ENCODE measurements around the gene LACTBL1. TPM values are rescaled to one million over a fixed set of nuclear protein-coding genes. Genes with fewer than 3 reads are reported as not detected.
"Not testable (repeated sequence)": the region's sequence is repeated elsewhere in the genome, so short reads cannot be mapped to it uniquely, and the experiment has no call there.

The LACTBL1 gene
- total RNA-seq, 2 donors from 2014 or later, result not detected

- no peak for TF ChIP-seq CTCF (IDR thresholded peaks at IDR 0.05)
These were observed 34.4 kb upstream of the LACTBL1 start for GRCh38 chr1:23007106-23007505.

GRCh38 chr1:23004769-23005168 lies 32.1 kb upstream of the LACTBL1 start:
- not testable (repeated sequence) for H3K36me3 ChIP-seq; H3K4me1 ChIP-seq (ENCODE audit: control insufficient read depth in 1 of 2, low read depth in 2 of 2); H3K27me3 ChIP-seq (replicated peaks; ENCODE audit: insufficient read depth); ATAC-seq (ENCODE audit: insufficient number of reproducible peaks, low FRiP score, low read depth); H3K27ac ChIP-seq; H3K4me3 ChIP-seq; H3K9me3 ChIP-seq; DNase-seq (ENCODE audit: low spot score)

More at GRCh38 chr1:23007106-23007505, 34.4 kb upstream of the LACTBL1 start:
- Histone ChIP-seq H3K4me1 (ENCODE audit: control insufficient read depth in 1 of 2, low read depth in 2 of 2) (no peaks in the 10 kb centered on the region), H3K27ac (no peak overlapping the region), H3K4me3 (no peak overlapping the region), H3K27me3 (replicated peaks; ENCODE audit: insufficient read depth) (no peaks in the 10 kb centered on the region), H3K9me3 (no peaks in the 10 kb centered on the region), H3K36me3 (no peaks in the 10 kb centered on the region)
- DNase-seq (ENCODE audit: low spot score), result no peak
- no peak for ATAC-seq (ENCODE audit: insufficient number of reproducible peaks, low FRiP score, low read depth)

- DNase-seq (ENCODE audit: low spot score) (no peak), ATAC-seq (ENCODE audit: insufficient number of reproducible peaks, low FRiP score, low read depth) (no peak)
- no peaks in the 10 kb centered on the region for H3K27me3 ChIP-seq (replicated peaks; ENCODE audit: insufficient read depth)
- peaks cover 5% of the 10 kb centered on the region for H3K9me3 ChIP-seq
- TF ChIP-seq CTCF (IDR thresholded peaks at IDR 0.05), result no peak
- H3K4me1 ChIP-seq (ENCODE audit: control insufficient read depth in 1 of 2, low read depth in 2 of 2), result no peaks in the 10 kb centered on the region
- no peaks in the 10 kb centered on the region for H3K36me3 ChIP-seq
- no peak overlapping the region for H3K27ac ChIP-seq
- no peak overlapping the region for H3K4me3 ChIP-seq
These were observed 31.4 kb upstream of the LACTBL1 start for GRCh38 chr1:23004112-23004511.

- H3K27ac ChIP-seq; ATAC-seq (ENCODE audit: insufficient number of reproducible peaks, low FRiP score, low read depth); H3K4me3 ChIP-seq; DNase-seq (ENCODE audit: low spot score); H3K27me3 ChIP-seq (replicated peaks; ENCODE audit: insufficient read depth); H3K36me3 ChIP-seq; H3K9me3 ChIP-seq; H3K4me1 ChIP-seq (ENCODE audit: control insufficient read depth in 1 of 2, low read depth in 2 of 2): not testable (repeated sequence)
These were observed 29.6 kb upstream of the LACTBL1 start for GRCh38 chr1:23002218-23002617.

GRCh38 chr1:23000133-23000532 lies 27.5 kb upstream of the LACTBL1 start:
- H3K36me3 ChIP-seq; H3K4me3 ChIP-seq; H3K9me3 ChIP-seq; H3K4me1 ChIP-seq (ENCODE audit: control insufficient read depth in 1 of 2, low read depth in 2 of 2); ATAC-seq (ENCODE audit: insufficient number of reproducible peaks, low FRiP score, low read depth); H3K27me3 ChIP-seq (replicated peaks; ENCODE audit: insufficient read depth); H3K27ac ChIP-seq; DNase-seq (ENCODE audit: low spot score): not testable (repeated sequence)

- DNase-seq (ENCODE audit: low spot score); H3K9me3 ChIP-seq; H3K36me3 ChIP-seq; ATAC-seq (ENCODE audit: insufficient number of reproducible peaks, low FRiP score, low read depth); H3K27me3 ChIP-seq (replicated peaks; ENCODE audit: insufficient read depth); H3K27ac ChIP-seq; H3K4me1 ChIP-seq (ENCODE audit: control insufficient read depth in 1 of 2, low read depth in 2 of 2); H3K4me3 ChIP-seq: not testable (repeated sequence)
These were observed 24.9 kb upstream of the LACTBL1 start for GRCh38 chr1:22997528-22997927.

- H3K27me3 ChIP-seq (replicated peaks; ENCODE audit: insufficient read depth), result no peaks in the 10 kb centered on the region
- no peak overlapping the region for H3K4me3 ChIP-seq
- no peak for TF ChIP-seq CTCF (IDR thresholded peaks at IDR 0.05)
- peaks cover 5% of the 10 kb centered on the region for H3K9me3 ChIP-seq
- ATAC-seq (ENCODE audit: insufficient number of reproducible peaks, low FRiP score, low read depth) (no peak), DNase-seq (ENCODE audit: low spot score) (no peak)
- H3K36me3 ChIP-seq, result no peaks in the 10 kb centered on the region
- no peaks in the 10 kb centered on the region for H3K4me1 ChIP-seq (ENCODE audit: control insufficient read depth in 1 of 2, low read depth in 2 of 2)
- H3K27ac ChIP-seq, result no peak overlapping the region
These were observed 23.1 kb upstream of the LACTBL1 start for GRCh38 chr1:22995774-22996173.

GRCh38 chr1:22993220-22993795 lies 20.6 kb upstream of the LACTBL1 start:
- H3K4me1 ChIP-seq (ENCODE audit: control insufficient read depth in 1 of 2, low read depth in 2 of 2); ATAC-seq (ENCODE audit: insufficient number of reproducible peaks, low FRiP score, low read depth); H3K36me3 ChIP-seq; DNase-seq (ENCODE audit: low spot score); H3K27ac ChIP-seq; H3K27me3 ChIP-seq (replicated peaks; ENCODE audit: insufficient read depth); H3K9me3 ChIP-seq; H3K4me3 ChIP-seq: not testable (repeated sequence)

GRCh38 chr1:22992384-22992783 lies 19.7 kb upstream of the LACTBL1 start:
- not testable (repeated sequence) for H3K27ac ChIP-seq; H3K4me1 ChIP-seq (ENCODE audit: control insufficient read depth in 1 of 2, low read depth in 2 of 2); H3K36me3 ChIP-seq; H3K9me3 ChIP-seq; H3K4me3 ChIP-seq; ATAC-seq (ENCODE audit: insufficient number of reproducible peaks, low FRiP score, low read depth); H3K27me3 ChIP-seq (replicated peaks; ENCODE audit: insufficient read depth); DNase-seq (ENCODE audit: low spot score)

Measured in thoracic aorta (tissue), 2 donors.